ENCODE results near the gene TNFRSF1A.

GRCh38 chr12:6330999-6331714, 10.7 kb downstream of the TNFRSF1A start:
- TF ChIP-seq CTCF (IDR thresholded peaks at IDR 0.05) (no peak), EP300 (IDR thresholded peaks at IDR 0.05) (no peak), POLR2A (IDR thresholded peaks at IDR 0.05) (no peak), POLR2AphosphoS5 (IDR thresholded peaks at IDR 0.05) (no peak)

Measured in upper lobe of left lung (tissue), 4 donors.